Activated CD4-positive, alpha-beta T cell treated with anti-CD3 and anti-CD28 coated beads for 48 hours (primary cell): ENCODE measurements around the gene UHRF1.
"Not testable (repeated sequence)": the region's sequence is repeated elsewhere in the genome, so short reads cannot be mapped to it uniquely, and the experiment has no call there.

Source experiments
- DNase-seq: peaks from one replicate; pipeline ENCODE4 v3.0.0-alpha.2; 2020

Gene UHRF1

GRCh38 chr19:4938461-4938860 lies 29.2 kb downstream of the UHRF1 start:
- DNase-seq = not testable (repeated sequence)

GRCh38 chr19:4939466-4939865 lies 30.2 kb downstream of the UHRF1 start:
- DNase-seq = no peak

- not testable (repeated sequence) for DNase-seq
Measured at GRCh38 chr19:4941638-4942169, 32.4 kb downstream of the UHRF1 start.

- not testable (repeated sequence) for DNase-seq
Measured at GRCh38 chr19:4950650-4951049, 41.3 kb downstream of the UHRF1 start.

GRCh38 chr19:4951656-4952055 lies 42.4 kb downstream of the UHRF1 start:
- no peak for DNase-seq

- no peak for DNase-seq
Measured at GRCh38 chr19:4952945-4953344, 43.6 kb downstream of the UHRF1 start.

- DNase-seq = not testable (repeated sequence)
Measured at GRCh38 chr19:4954320-4955149, 45.2 kb downstream of the UHRF1 start.

- no peak for DNase-seq
Measured at GRCh38 chr19:4955274-4955673, 46.0 kb downstream of the UHRF1 start.

GRCh38 chr19:4957981-4958380 lies 48.7 kb downstream of the UHRF1 start:
- DNase-seq = no peak

GRCh38 chr19:4962085-4962619 lies 52.9 kb downstream of the UHRF1 start:
- no peak for DNase-seq

GRCh38 chr19:4965061-4965460 lies 55.8 kb downstream of the UHRF1 start:
- no peak for DNase-seq

GRCh38 chr19:4966591-4966990 lies 57.3 kb downstream of the UHRF1 start:
- DNase-seq = no peak

- DNase-seq = no peak
Measured at GRCh38 chr19:4967738-4968461, 58.6 kb downstream of the UHRF1 start.

GRCh38 chr19:4968462-4969291 lies 59.4 kb downstream of the UHRF1 start, which contains the start of gene KDM4B:
Gene KDM4B (plus strand): TSS chr19:4969113. CDS start chr19:5032891, 63,778 bp downstream.
- DNase-seq = peak; percentile 99

GRCh38 chr19:4969292-4969771 lies 60.0 kb downstream of the UHRF1 start:
- no peak for DNase-seq

- DNase-seq = peak; percentile 13
Measured at GRCh38 chr19:4969772-4970531, 60.7 kb downstream of the UHRF1 start.

GRCh38 chr19:4970558-4971423 lies 61.5 kb downstream of the UHRF1 start:
- peak; percentile 10 for DNase-seq

GRCh38 chr19:4971424-4971793 lies 62.1 kb downstream of the UHRF1 start:
- peak; percentile 57 for DNase-seq

- DNase-seq = no peak
Measured at GRCh38 chr19:4971816-4972495, 62.7 kb downstream of the UHRF1 start.
